SK-N-SH (cell line): ENCODE results near the gene OCIAD1.

Experiments
- CTCF ChIP-seq: fragments of 200-600 bp; sonication (generic); IDR thresholded peaks from 2 replicates; pipeline ENCODE4 v1.6.1; 2017; ENCODE audit warnings: antibody characterized with exemption, mild to moderate bottlenecking, moderate library complexity
- NFIC ChIP-seq: IDR thresholded peaks from 2 replicates; pipeline ENCODE4 v1.4.0; 2012; ENCODE audit warnings: borderline replicate concordance
- POLR2AphosphoS5 ChIP-seq: IDR thresholded peaks from 2 replicates; pipeline ENCODE4 v1.6.1; 2012; ENCODE audit warnings: low read depth, low read length
- REST ChIP-seq: IDR thresholded peaks from 2 replicates; pipeline ENCODE4 v1.6.1; 2012; ENCODE audit warnings: mild to moderate bottlenecking, low read depth, low read length, moderate library complexity

- TF ChIP-seq CTCF (no peak), POLR2AphosphoS5 (no peak), REST (no peak), NFIC (no peak)
Measured at GRCh38 chr4:48836658-48837057, 5.8 kb downstream of the OCIAD1 start.
